HCT116 (cell line): ENCODE results near the gene GAB2.

Source experiments
- CTCF ChIP-seq, 3 experiments: fragments of 200-600 bp in 1 of 3; sonication (generic) in 1 of 3; IDR thresholded peaks in 2 of 3; conservative IDR thresholded peaks in 1 of 3; 2 replicates each; pipeline ENCODE4 v1.5.1; 2012 to 2017; ENCODE audit warnings: low read depth in 2 of 3, low read length in 2 of 3, antibody characterized with exemption in 1 of 3, borderline replicate concordance in 1 of 3, control low read depth in 1 of 3, mild to moderate bottlenecking in 1 of 3, mixed read lengths in 1 of 3, mixed run types in 1 of 3, moderate library complexity in 1 of 3; ENCODE audit not compliant: insufficient read depth in 1 of 3
- EZH2phosphoT487 ChIP-seq: fragments of 200-600 bp; IDR thresholded peaks from 2 replicates; pipeline ENCODE4 v1.6.1; 2018; ENCODE audit warnings: antibody characterized with exemption, borderline replicate concordance
- POLR2A ChIP-seq: IDR thresholded peaks from 2 replicates; pipeline ENCODE4 v1.7.0; 2011; ENCODE audit warnings: borderline replicate concordance; ENCODE audit not compliant: insufficient read depth, insufficient read length; ENCODE audit errors: extremely low read depth

- TF ChIP-seq CTCF (IDR thresholded peaks at IDR 0.05 in 2 of 3, conservative IDR thresholded peaks at IDR 0.05 in 1 of 3; ENCODE audit: borderline replicate concordance in 1 of 3, insufficient read depth in 1 of 3, low read depth in 2 of 3, low read length in 2 of 3): no peak
- no peak for TF ChIP-seq POLR2A
- no peak for TF ChIP-seq EZH2phosphoT487
These were observed 167.5 kb downstream of the GAB2 start for GRCh38 chr11:78250099-78250498.
